Renal cortical epithelial cell (primary cell): Measurements from ENCODE around the gene PPP1R13B. TPM values are rescaled to one million over a fixed set of nuclear protein-coding genes. Genes with fewer than 3 reads are reported as not detected.
A peak's percentile ranks its signal among the peaks of the same experiment; 100 is the strongest.
"Not testable (repeated sequence)": the region's sequence is repeated elsewhere in the genome, so short reads cannot be mapped to it uniquely, and the experiment has no call there.

Experiments used
- DNase-seq: peaks from one replicate; pipeline ENCODE4 v3.0.0-alpha.2; 2011; ENCODE audit warnings: low read depth
- total RNA-seq: library from RNA; depleted of rRNA; stranded (reverse); fragments of >200 nt; gene quantifications from 2 replicates; pipeline ENCODE4 v1.2.3, GENCODE V29; 2014

PPP1R13B gene
- total RNA-seq, 1 donor from 2014 or later = 18.5 TPM

- DNase-seq = not testable (repeated sequence)
Observed at GRCh38 chr14:103793192-103793591, 54.2 kb downstream of the PPP1R13B start.

- DNase-seq = no peak
Observed at GRCh38 chr14:103788086-103788485, 59.3 kb downstream of the PPP1R13B start.

- no peak for DNase-seq
Observed at GRCh38 chr14:103782376-103782775, 65.0 kb downstream of the PPP1R13B start.

GRCh38 chr14:103776319-103776718 is 71.1 kb downstream of the PPP1R13B start:
- not testable (repeated sequence) for DNase-seq

- DNase-seq = no peak
Observed at GRCh38 chr14:103775506-103775905, 71.9 kb downstream of the PPP1R13B start.

- no peak for DNase-seq
Observed at GRCh38 chr14:103773521-103773920, 73.9 kb downstream of the PPP1R13B start.

- DNase-seq = no peak
Observed at GRCh38 chr14:103772078-103772712, 75.2 kb downstream of the PPP1R13B start.

DNA sequence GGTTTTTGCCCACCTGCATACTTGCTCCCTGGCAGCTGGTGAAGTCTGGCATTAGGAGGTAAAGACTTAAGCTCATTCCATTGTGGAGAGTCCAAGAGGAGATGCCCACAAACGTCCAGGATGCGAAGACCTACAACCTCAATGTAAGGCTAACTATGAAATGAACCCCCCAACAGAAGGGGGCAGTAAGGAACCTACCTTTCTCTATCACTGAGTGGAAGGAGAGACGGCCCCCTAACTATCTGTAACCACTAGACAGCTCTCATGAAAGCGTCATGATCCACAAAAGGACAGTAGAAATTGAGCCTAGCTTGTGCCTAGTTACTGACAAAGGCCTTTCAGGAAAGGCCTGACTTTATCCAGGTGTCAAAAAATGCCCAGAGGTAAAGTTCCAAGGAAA is 76.5 kb downstream of the PPP1R13B start:
- DNase-seq = no peak

GRCh38 chr14:103770500-103770899 is 76.9 kb downstream of the PPP1R13B start:
- DNase-seq = no peak

DNA sequence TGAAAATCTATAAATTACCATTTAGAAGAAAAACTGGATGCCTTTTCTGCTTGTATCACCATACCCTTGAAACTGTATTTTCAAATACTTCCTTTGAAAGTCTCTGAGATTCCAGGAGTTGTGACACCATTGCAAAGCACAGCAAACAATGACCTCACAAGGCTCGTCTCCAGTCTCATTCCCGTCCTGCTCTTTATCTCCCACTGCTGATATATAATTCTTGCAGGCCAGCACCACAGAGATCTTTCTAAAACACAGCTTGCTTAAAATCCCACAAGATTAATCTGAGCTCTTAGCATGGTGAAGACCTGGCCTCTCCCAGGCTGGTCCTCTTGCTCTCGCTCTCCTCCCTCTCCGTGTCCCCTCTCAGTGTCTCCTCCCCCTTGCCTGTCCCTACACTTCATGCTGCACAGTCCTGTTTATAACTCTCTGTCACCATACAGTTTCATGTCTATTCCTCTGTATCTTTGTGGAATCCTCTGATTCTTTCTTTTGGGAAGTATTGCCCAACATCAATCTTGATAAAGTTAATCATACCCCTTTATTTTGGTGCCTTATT is 80.0 kb downstream of the PPP1R13B start:
- no peak for DNase-seq

DNA sequence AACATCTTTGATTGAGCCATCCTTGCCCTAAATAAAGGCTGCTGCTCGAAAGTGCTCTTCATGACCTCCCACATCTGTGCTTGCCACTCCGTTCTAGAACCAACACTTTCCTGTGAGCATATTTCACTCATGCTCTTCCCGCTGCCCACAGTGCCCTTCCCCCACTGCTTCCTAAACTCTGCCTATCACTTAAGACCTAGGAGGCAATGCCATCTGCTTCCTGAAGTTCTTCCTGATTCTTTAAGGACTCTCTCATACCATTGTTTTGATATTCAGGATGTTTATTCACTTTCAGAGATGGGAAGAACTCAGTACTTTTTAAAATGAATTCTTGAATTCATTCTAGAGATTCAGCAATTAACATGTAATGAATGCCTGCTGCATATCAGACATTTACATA is 81.8 kb downstream of the PPP1R13B start:
- no peak for DNase-seq

DNA sequence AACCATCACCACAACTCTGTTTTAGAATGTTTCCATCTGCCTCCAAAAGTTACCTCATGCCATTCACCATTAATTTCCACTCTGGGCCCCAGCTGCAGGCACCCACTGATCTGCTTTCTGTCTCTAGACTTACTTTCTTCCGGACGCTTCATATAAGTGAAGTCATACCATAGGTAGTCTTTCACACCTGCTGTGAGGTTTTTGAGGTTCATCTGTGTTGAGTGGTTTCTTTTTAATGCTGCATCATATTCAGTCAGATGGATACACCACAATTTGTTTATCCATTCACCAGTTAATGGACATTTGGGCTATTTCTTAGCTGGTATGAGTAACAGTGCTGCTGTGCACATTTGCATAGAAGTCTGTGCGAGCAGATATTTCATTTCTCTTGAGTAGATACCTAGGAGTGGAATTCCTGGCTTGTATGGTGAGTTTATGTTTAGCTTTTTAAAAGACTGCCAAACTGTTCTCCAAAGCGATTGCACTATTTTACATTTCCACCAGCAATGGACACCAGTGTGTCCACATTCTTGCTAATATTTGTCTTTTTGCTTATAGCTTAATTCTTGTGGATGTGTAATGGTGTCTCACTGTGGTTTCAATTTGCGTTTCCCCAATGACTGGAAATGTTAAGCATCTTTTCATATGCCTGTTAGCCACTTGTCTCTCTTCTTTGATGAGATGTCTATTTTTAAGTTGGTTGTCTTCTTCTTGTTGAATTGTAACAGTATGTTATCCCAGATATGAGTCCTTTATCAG is 83.5 kb downstream of the PPP1R13B start:
- no peak for DNase-seq

GRCh38 chr14:103762541-103762940 is 84.8 kb downstream of the PPP1R13B start:
- DNase-seq = no peak

DNA sequence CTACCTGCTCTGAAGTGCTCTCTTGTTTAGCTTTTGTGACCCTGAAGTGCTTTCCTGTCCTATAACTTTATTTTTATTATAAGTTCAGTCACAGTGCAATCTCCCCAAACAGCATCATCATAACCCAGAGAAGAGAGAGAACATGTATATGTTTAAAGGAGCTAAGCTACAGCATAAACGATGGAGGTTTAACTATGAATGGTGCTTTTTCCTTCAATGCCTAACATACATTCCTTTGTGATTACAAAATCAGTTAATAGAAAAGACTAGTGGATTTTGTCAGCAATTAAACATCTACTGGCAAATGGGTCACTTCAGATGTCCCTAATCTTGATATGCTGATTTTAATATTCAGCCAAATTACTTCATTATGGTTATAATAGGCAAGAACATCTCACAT is 85.3 kb downstream of the PPP1R13B start:
- DNase-seq = peak; percentile 29

DNA sequence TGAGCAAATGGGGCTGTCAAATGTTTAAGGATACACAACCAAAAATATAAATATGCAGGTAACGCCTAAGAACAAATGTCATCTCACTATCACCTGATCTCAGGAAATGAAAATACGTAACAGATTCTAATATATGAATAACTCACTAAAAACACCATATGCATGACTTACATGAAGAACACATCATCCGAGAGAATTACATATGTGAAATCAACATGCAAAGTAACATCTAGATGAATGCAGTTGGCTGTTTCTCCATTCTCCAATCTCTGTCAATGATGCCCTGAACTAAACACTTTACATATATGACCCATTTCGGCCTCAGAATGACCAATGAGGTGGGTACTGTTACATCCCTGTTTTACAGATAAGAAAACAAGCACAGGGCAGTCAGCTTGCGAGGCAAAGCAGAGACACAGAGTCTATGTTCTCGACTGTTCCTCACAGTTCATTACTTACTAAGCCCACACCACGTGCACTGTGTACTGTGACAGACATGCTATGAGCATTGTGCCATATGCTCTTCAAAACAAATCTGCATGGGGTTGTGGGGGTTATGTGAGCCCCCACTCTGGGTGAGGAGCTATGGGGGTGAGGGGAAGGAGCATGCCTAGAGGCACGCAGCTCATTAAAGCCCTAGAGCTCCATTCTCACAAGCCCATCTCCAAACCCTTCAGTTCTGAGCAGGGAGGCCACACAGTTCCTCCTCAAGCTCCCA is 89.2 kb downstream of the PPP1R13B start:
- DNase-seq = no peak

DNA sequence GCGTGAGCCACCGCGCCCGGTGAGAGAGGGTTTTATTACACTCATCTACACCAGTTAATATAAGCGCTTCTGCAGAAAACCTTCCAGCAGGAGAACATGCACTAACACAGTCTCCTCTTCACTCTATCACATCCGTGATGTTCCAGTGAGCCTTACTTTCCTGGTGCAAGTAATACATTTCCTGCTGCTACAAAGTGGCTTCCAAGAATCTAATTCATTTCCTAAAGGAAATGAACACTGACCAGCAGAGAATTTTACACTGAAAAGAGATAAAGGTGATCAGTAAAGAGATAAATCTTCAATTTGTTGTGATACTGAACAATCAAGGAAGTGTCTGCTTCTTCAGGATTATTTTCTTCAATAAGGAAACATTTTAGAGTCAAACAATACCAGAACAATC is 92.3 kb downstream of the PPP1R13B start:
- DNase-seq = no peak

DNA sequence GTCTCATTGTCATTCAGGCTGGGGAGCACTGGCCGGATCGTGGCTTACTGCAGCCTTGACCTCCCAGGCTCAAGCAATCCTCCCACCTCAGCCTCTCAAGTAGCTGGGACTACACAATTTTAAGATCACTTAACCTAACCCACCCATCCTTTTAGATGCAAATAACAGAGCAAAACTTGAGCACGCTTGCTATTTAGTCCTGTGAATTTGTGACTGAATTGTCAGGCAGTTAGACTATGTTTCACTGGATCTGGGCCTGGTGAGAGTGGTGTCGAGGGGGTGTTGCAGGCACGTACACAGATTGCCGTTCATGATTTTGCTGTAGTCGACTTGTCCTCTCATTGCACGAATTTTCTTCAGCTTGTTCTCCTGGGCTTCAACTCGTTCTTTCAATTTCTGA is 93.6 kb downstream of the PPP1R13B start:
- DNase-seq = no peak

DNA sequence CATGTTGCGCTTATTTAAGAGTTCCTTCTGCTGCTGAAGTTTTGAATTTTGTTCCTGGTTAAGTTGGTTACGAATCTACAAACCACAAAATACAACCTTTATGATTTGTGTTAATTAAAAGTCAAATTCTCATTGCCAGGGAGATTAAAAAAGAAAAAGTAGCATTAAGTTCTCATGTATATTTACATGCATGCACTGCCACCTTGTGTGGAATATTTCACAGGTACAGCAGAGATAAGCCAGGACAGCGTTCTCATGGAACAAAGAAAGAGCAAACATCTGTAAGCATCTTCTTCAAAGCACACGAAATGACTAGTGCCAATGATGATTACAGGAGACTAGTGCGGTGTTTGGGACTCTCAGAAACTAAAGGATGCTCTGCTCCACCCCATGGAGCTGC is 97.5 kb downstream of the PPP1R13B start:
- no peak for DNase-seq

GRCh38 chr14:103749452-103749851 is 97.9 kb downstream of the PPP1R13B start:
- DNase-seq = no peak

DNA sequence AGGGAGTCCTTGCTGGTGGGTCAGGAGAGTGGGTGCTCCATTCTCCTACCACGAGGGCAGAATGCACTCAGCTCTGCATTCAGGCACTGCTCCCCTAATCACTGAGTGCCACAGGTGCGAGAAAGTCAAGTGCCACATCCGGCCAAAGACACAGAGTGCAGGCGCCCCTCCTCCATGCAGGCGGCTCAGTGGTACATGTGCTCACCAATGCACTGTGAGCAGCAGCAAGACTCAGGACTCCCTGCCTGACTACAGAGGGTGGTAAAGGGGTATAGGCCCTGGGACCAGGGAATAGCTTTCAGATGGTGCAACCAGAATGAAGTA is 98.9 kb downstream of the PPP1R13B start:
- DNase-seq = no peak

DNA sequence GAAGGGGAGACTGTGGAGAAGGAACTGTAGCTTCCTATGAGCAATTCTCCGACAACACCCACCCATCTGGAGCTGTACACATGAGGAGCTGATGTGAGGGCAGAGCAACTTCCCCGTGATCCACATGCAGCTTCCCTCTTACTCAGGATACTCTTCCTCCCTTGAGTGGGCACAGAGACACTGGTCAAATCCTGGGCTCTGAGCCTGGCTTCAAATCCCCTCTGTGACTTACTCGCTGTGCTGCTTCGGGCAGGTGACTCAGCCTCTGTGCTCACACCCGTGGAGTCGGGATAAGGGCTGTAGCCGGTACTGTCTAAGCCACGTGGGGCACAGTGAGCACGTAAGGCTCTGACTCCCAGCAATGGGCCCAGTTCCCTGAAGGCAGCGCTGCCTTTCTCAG is 100.7 kb downstream of the PPP1R13B start:
- DNase-seq = peak; percentile 44

DNA sequence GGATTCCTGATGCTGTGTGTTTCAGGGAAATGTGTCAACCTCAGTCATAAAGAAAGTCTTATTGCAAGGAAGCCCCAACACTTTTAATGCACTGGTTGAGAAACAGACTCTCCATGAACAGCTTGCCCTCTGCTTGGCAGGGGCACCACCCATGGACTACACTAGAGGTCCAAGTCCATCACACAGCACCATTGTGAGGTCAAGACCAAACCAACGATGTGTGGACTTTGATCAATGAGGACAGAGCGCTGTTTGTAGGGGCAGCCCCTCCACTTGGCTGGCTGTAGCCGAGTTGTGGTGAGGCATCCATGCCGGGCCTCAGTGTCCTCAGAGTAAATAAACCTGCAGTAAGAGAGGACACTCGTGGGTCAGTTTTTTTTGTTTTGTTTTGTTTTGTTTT is 102.0 kb downstream of the PPP1R13B start:
- DNase-seq = no peak
